H1 (cell line): ENCODE results near the gene LRCH3. TPM values are rescaled to one million over a fixed set of nuclear protein-coding genes. Genes with fewer than 3 reads are reported as not detected.

ENCODE experiments used
- CTCF ChIA-PET: fragments of 300-600 bp; sonication (Branson Sonifier 250); formaldehyde crosslinking; loops from one replicate; lab custom pipeline; 2021; ENCODE audit not compliant: partially characterized antibody; lab: Charles Lee
- POLR2A ChIA-PET: fragments of 300-600 bp; sonication (Branson Sonifier 250); formaldehyde crosslinking; loops from one replicate; lab custom pipeline; 2021; ENCODE audit warnings: inconsistent platforms; ENCODE audit not compliant: partially characterized antibody; lab: Charles Lee
- DNase-seq, 2 experiments: peaks; one replicate each; pipeline versions ENCODE4 v3.0.0 to v3.0.0-alpha.2; 2010 to 2022; ENCODE audit warnings: low spot score in 2 of 2, low read depth in 1 of 2, mixed read lengths in 1 of 2
- FAIRE-seq: peaks from 2 replicates; lab custom pipeline; 2011; peaks lifted over from hg19 to GRCh38; lab: Jason Lieb, UNC
- H2AFZ ChIP-seq: 2 replicates; pipeline ENCODE4 v1.8.1; 2012; ENCODE audit warnings: low read length, inconsistent platforms
- H2AK5ac ChIP-seq: 2 replicates; pipeline ENCODE4 v1.6.1; 2013; ENCODE audit warnings: low read depth, low read length
- H2BK120ac ChIP-seq: replicated peaks from 2 replicates; pipeline ENCODE3; 2013; ENCODE audit warnings: low read depth, low read length, inconsistent platforms
- H2BK12ac ChIP-seq: 2 replicates; pipeline ENCODE4 v1.6.1; 2013; ENCODE audit warnings: low read depth, low read length
- H2BK15ac ChIP-seq: 2 replicates; pipeline ENCODE4 v1.6.1; 2013; ENCODE audit warnings: low read length
- H2BK20ac ChIP-seq: 2 replicates; pipeline ENCODE4 v1.6.1; 2013; ENCODE audit warnings: low read length
- H2BK5ac ChIP-seq: 2 replicates; pipeline ENCODE4 v1.6.1; 2013; ENCODE audit warnings: low read depth, low read length
- H3K14ac ChIP-seq: 2 replicates; pipeline ENCODE4 v1.6.1; 2013; ENCODE audit warnings: inconsistent platforms; ENCODE audit not compliant: insufficient read length
- H3K18ac ChIP-seq: 2 replicates; pipeline ENCODE4 v1.6.1; 2013; ENCODE audit warnings: low read length; ENCODE audit errors: extremely low read depth
- H3K23ac ChIP-seq: 2 replicates; pipeline ENCODE4 v1.6.1; 2013; ENCODE audit warnings: inconsistent platforms; ENCODE audit not compliant: insufficient read length
- H3K23me2 ChIP-seq: 2 replicates; pipeline ENCODE4 v1.6.1; 2013; ENCODE audit warnings: low read depth, low read length
- H3K27ac ChIP-seq: 2 replicates; pipeline ENCODE4 v1.6.1; 2011; ENCODE audit warnings: low read depth, low read length, inconsistent platforms
- H3K27me3 ChIP-seq, 4 experiments: replicated peaks in 1 of 4; 1 replicate in 1 of 4; 2 replicates in 3 of 4; pipeline versions ENCODE4 v1.6.1 to v1.8.1; 2011 to 2013; ENCODE audit warnings: low read length in 3 of 4, mild to moderate bottlenecking in 3 of 4, inconsistent platforms in 2 of 4, mixed read lengths in 2 of 4, moderate library complexity in 1 of 4; ENCODE audit not compliant: control insufficient read depth in 3 of 4, insufficient read depth in 3 of 4; ENCODE audit errors: extremely low read depth in 1 of 4
- H3K36me3 ChIP-seq, 4 experiments: 2 replicates each; pipeline versions ENCODE4 v1.6.1 to v1.8.1; 2011 to 2013; ENCODE audit warnings: mild to moderate bottlenecking in 4 of 4, low read length in 3 of 4, moderate library complexity in 2 of 4, control low read depth in 1 of 4, inconsistent platforms in 1 of 4; ENCODE audit not compliant: insufficient read depth in 4 of 4, control insufficient read depth in 2 of 4
- H3K4ac ChIP-seq: replicated peaks from 2 replicates; pipeline ENCODE3; 2013; ENCODE audit warnings: low read length, low read depth, mixed read lengths, inconsistent platforms; ENCODE audit not compliant: insufficient read length
- H3K4me1 ChIP-seq, 4 experiments: replicated peaks in 1 of 4; 1 replicate in 1 of 4; 2 replicates in 3 of 4; pipeline versions ENCODE4 v1.6.1 to v1.8.1; 2011 to 2013; ENCODE audit warnings: low read length in 3 of 4, inconsistent platforms in 2 of 4, mixed read lengths in 1 of 4; ENCODE audit not compliant: insufficient read depth in 4 of 4, control insufficient read depth in 3 of 4
- H3K4me2 ChIP-seq, 2 experiments: 2 replicates each; pipeline versions ENCODE4 v1.6.1 to v1.8.1; 2011 to 2013; ENCODE audit warnings: low read depth in 2 of 2, low read length in 2 of 2, control low read depth in 1 of 2, inconsistent platforms in 1 of 2, mild to moderate bottlenecking in 1 of 2; ENCODE audit not compliant: insufficient read depth in 1 of 2
- H3K4me3 ChIP-seq, 4 experiments: fragments of 200-600, 300-600 bp in 1 of 4; sonication (generic), shearing (Covaris generic), sonication (Bioruptor Twin) in 1 of 4; 2 replicates each; pipeline versions ENCODE4 v1.5.1 to v1.8.1; 2011 to 2016; ENCODE audit warnings: low read length in 4 of 4, low read depth in 3 of 4, control low read depth in 2 of 4, inconsistent platforms in 2 of 4, mild to moderate bottlenecking in 2 of 4, mixed read lengths in 1 of 4, moderate library complexity in 1 of 4; ENCODE audit not compliant: insufficient read depth in 2 of 4; ENCODE audit errors: extremely low read depth in 1 of 4
- H3K56ac ChIP-seq: replicated peaks from 2 replicates; pipeline ENCODE3; 2013; ENCODE audit warnings: low read depth, mild to moderate bottlenecking, mixed read lengths, low read length, inconsistent platforms; ENCODE audit not compliant: insufficient read length
- H3K79me1 ChIP-seq: 2 replicates; pipeline ENCODE4 v1.6.1; 2013; ENCODE audit warnings: low read depth, low read length, control low read depth
- H3K79me2 ChIP-seq, 2 experiments: 2 replicates each; pipeline versions ENCODE4 v1.6.1 to v1.8.1; 2012 to 2013; ENCODE audit warnings: low read length in 2 of 2, mild to moderate bottlenecking in 2 of 2, inconsistent platforms in 1 of 2; ENCODE audit not compliant: insufficient read depth in 2 of 2, control insufficient read depth in 1 of 2
- H3K9ac ChIP-seq, 4 experiments: replicated peaks in 1 of 4; 1 replicate in 1 of 4; 2 replicates in 3 of 4; pipeline versions ENCODE4 v1.6.1 to v1.8.1; 2011 to 2013; ENCODE audit warnings: low read depth in 3 of 4, low read length in 3 of 4, control low read depth in 2 of 4, mild to moderate bottlenecking in 2 of 4, moderate library complexity in 2 of 4, inconsistent platforms in 1 of 4; ENCODE audit errors: extremely low read depth in 1 of 4
- H3K9me3 ChIP-seq, 2 experiments: 2 replicates each; pipeline versions ENCODE4 v1.6.1 to v1.8.1; 2012 to 2013; ENCODE audit warnings: mild to moderate bottlenecking in 2 of 2, moderate library complexity in 2 of 2, control low read depth in 1 of 2, inconsistent platforms in 1 of 2, low read depth in 1 of 2, low read length in 1 of 2, mixed read lengths in 1 of 2; ENCODE audit not compliant: insufficient read depth in 2 of 2
- H4K20me1 ChIP-seq, 2 experiments: replicated peaks in 1 of 2; 2 replicates each; pipeline versions ENCODE3 to v1.8.1; 2011 to 2013; ENCODE audit warnings: inconsistent platforms in 2 of 2, low read length in 2 of 2, mild to moderate bottlenecking in 1 of 2; ENCODE audit not compliant: insufficient read depth in 2 of 2, control insufficient read depth in 1 of 2
- H4K5ac ChIP-seq: 2 replicates; pipeline ENCODE4 v1.6.1; 2013; ENCODE audit warnings: low read length, low read depth, mixed read lengths, inconsistent platforms; ENCODE audit not compliant: insufficient read length
- H4K8ac ChIP-seq: 2 replicates; pipeline ENCODE4 v1.8.0; 2013; ENCODE audit warnings: mild to moderate bottlenecking, moderate library complexity, low read length, inconsistent platforms; ENCODE audit not compliant: insufficient read depth; ENCODE audit errors: extremely low read depth
- H4K91ac ChIP-seq: replicated peaks from 2 replicates; pipeline ENCODE3; 2013; ENCODE audit warnings: low read length, mixed read lengths, inconsistent platforms; ENCODE audit not compliant: insufficient read length
- KDM5A ChIP-seq: fragments of 200-600 bp; IDR thresholded peaks from 2 replicates; pipeline ENCODE4 v1.7.1; 2012; ENCODE audit warnings: mild to moderate bottlenecking, low read length, inconsistent platforms, mixed read lengths
- NANOG ChIP-seq: IDR thresholded peaks from 2 replicates; pipeline ENCODE4 v1.6.1; 2011; ENCODE audit warnings: low read length, low read depth, mild to moderate bottlenecking, inconsistent platforms; ENCODE audit not compliant: insufficient read depth, poor library complexity, severe bottlenecking
- WGBS, 2 experiments: shearing (Covaris generic) in 1 of 2; methylation state at CpG; one replicate each; pipeline versions ENCODE4 v1.1.6 to v1.1.7; 2013 to 2015; ENCODE audit warnings: low lambda C conversion rate in 2 of 2, mixed read lengths in 2 of 2, inconsistent platforms in 1 of 2, low coverage in 1 of 2, missing lambda C conversion rate in 1 of 2; ENCODE audit not compliant: insufficient replicate concordance in 2 of 2, insufficient coverage in 1 of 2, insufficient read length in 1 of 2; ENCODE audit errors: extremely low coverage in 1 of 2, missing lambda C conversion rate in 1 of 2; 5-methylcytosine and 5-hydroxymethylcytosine counted together
- polyA plus RNA-seq, 7 experiments: library from polyadenylated mRNA; depleted of rRNA in 3 of 7; stranded (reverse) in 5 of 7; unstranded in 2 of 7; fragments of >200 nt in 5 of 7; fragments of 200-250 nt in 2 of 7; gene quantifications; 1 replicate in 5 of 7; 2 replicates in 1 of 7; 4 replicates in 1 of 7; pipeline versions ENCODE4 v1.2.1 to v1.2.3, GENCODE V29; 2011 to 2013; ENCODE audit warnings: missing spikeins in 2 of 7, mixed read lengths in 2 of 7
- total RNA-seq: library from RNA; stranded (reverse); fragmentation: NEBNext Ultra II Directional; extraction: Animal tissue kit (Norgen Biotek cat#: 25700); gene quantifications from 2 replicates; pipeline ENCODE4 v1.2.1, GENCODE V29; 2021

Gene LRCH3
- total and polyA plus RNA-seq, 2 of the 8 experiments (the other 6 are each of a cell fraction or from before 2014, with no cell fraction given) = 58.4 to 66.0 TPM

DNA sequence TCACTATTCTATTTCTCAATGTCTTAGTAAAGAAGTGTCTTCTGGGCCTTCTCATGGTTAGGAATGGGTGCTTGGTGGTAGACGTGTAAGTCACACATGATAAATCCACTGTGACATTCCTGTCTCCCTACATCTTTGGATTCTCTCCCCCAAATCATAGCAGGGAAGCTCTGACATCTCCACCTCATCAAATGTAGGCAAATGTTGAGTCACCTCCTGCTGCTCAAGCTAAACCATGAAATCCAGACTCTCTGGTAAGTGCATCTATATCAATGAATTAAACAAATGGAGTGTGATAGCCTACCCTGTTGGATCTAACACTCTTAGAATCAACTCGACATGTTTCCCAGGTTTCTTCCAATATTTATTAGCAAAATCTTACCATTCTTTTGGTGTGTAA lies 116.1 kb downstream of the LRCH3 start:
- Histone ChIP-seq H3K27me3 (no peaks in the 10 kb centered on the region), H3K56ac (no peak overlapping the region), H3K4me2 (no peak overlapping the region), H3K27ac (no peak overlapping the region), H3K9me3 (no peaks in the 10 kb centered on the region), H3K4me1 (no peaks in the 10 kb centered on the region), H2BK12ac (no peak overlapping the region), H3K14ac (no peak overlapping the region), H3K9ac (no peak overlapping the region), H2BK5ac (no peak overlapping the region), H4K91ac (no peak overlapping the region), H3K4me3 (no peak overlapping the region), H2AK5ac (no peak overlapping the region), H2AFZ (no peak overlapping the region), H3K79me1 (no peaks in the 10 kb centered on the region), H3K18ac (no peak overlapping the region), H3K4ac (no peak overlapping the region), H2BK20ac (no peak overlapping the region), H4K5ac (no peak overlapping the region), H3K23me2 (no peaks in the 10 kb centered on the region), H4K20me1 (no peaks in the 10 kb centered on the region), H2BK15ac (no peak overlapping the region), H3K23ac (no peak overlapping the region), H2BK120ac (no peak overlapping the region), H3K36me3 (no peaks in the 10 kb centered on the region), H3K79me2 (no peaks in the 10 kb centered on the region), H4K8ac (no peak overlapping the region)
- ChIA-PET POLR2A (interaction anchor here (0.9 kb wide), 1 partner anchor 44 kb away, joined by 4 read pairs; no protein-coding TSS in a partner anchor), CTCF (interaction anchor here (0.6 to 1.3 kb wide), 9 partner anchors 9 to 188 kb away, joined by 3 to 6 read pairs (median 3); no protein-coding TSS in a partner anchor)
- WGBS, 2 experiments = 81% methylated on average over 2 of the region's 2 CpGs; no CpG with 5 or more reads in 1 of the 2 experiments
- FAIRE-seq = no peak
- no peak for DNase-seq
- TF ChIP-seq NANOG (no peak), KDM5A (no peak)
